ENCODE results near the gene TRAF3.

The TRAF3 gene

GRCh38 chr14:102942069-102942468 is 164.8 kb downstream of the TRAF3 start:
- no peak for DNase-seq

GRCh38 chr14:102943454-102943853 is 166.2 kb downstream of the TRAF3 start:
- no peak for DNase-seq

GRCh38 chr14:102943979-102944378 is 166.7 kb downstream of the TRAF3 start:
- no peak for DNase-seq

- no peak for DNase-seq
Observed at GRCh38 chr14:102944448-102945330, 167.4 kb downstream of the TRAF3 start.

- DNase-seq: no peak
Observed at GRCh38 chr14:102945346-102946130, 168.3 kb downstream of the TRAF3 start.

- no peak for DNase-seq
Observed at GRCh38 chr14:102947321-102948103, 170.3 kb downstream of the TRAF3 start.

GRCh38 chr14:102948698-102949061 is 171.4 kb downstream of the TRAF3 start:
- DNase-seq: no peak

- peak; percentile 52 to 59 for DNase-seq
Observed at GRCh38 chr14:102949062-102949800, 172.0 kb downstream of the TRAF3 start.

GRCh38 chr14:102949801-102950451 is 172.7 kb downstream of the TRAF3 start:
- DNase-seq: no peak

- DNase-seq: no peak
Observed at GRCh38 chr14:102951034-102951433, 173.8 kb downstream of the TRAF3 start.

GRCh38 chr14:102951799-102952198 is 174.6 kb downstream of the TRAF3 start:
- DNase-seq: no peak

GRCh38 chr14:102952276-102952675 is 175.0 kb downstream of the TRAF3 start:
- no peak for DNase-seq

GRCh38 chr14:102953100-102953499 is 175.9 kb downstream of the TRAF3 start:
- no peak for DNase-seq

- DNase-seq: no peak
Observed at GRCh38 chr14:102954081-102954789, 177.0 kb downstream of the TRAF3 start.

- no peak for DNase-seq
Observed at GRCh38 chr14:102955636-102956408, 178.6 kb downstream of the TRAF3 start.

- no peak for DNase-seq
Observed at GRCh38 chr14:102957222-102957621, 180.0 kb downstream of the TRAF3 start.

- DNase-seq: no peak
Observed at GRCh38 chr14:102958461-102958860, 181.2 kb downstream of the TRAF3 start.
